GM21528 (cell line): ENCODE results near the gene LRP1B.
"Not testable (repeated sequence)": the region's sequence is repeated elsewhere in the genome, so short reads cannot be mapped to it uniquely, and the experiment has no call there.

Experiments
- ATAC-seq: cut with Tn5 transposase; IDR thresholded peaks from one replicate; pipeline ENCODE4 v1.9.1; 2021; ENCODE audit warnings: mild to moderate bottlenecking, moderate library complexity; ENCODE audit not compliant: unreplicated experiment, low FRiP score

The LRP1B gene

DNA sequence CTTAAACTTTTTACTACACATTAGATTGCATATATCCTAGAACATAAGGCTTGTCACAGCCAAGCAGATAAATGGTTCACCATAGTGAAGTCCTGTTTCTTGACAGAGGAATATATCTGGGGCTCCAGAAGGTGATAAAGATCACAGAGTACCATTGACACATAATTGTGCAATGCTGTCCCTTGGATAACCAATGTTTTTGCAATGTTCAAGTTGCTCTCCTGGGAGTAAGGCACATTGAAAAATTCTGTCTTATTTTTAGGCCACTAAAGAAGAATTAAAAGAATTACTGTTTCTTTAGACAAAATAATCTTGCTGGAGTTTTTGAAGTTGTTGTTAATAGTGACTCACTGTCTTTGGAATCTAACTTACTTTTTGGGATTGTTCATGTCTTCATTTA lies 1132.8 kb downstream of the LRP1B start:
- no peak for ATAC-seq

DNA sequence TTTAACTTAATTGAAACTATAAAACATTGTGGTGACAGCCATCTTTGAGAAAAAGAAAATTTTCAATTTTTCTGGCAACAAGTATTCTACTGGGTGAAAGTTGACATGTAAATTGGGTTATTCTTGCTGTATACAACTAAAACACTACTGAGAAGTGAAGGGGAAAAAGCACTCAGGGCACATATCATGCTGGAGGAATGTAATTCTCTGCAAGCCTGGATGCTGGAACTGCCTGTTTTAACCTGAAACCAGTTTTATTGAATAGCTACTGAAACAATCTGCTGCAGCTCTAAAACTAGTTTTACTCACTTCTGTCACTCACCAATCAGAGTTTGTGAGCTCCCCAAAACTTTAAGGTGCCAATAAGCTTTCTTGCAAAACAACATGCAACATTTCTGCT lies 1136.0 kb downstream of the LRP1B start:
- no peak for ATAC-seq

- no peak for ATAC-seq
Observed at GRCh38 chr2:140990416-140990815, 1140.4 kb downstream of the LRP1B start.

- no peak for ATAC-seq
Observed at GRCh38 chr2:140988597-140988996, 1142.2 kb downstream of the LRP1B start.

- ATAC-seq = no peak
Observed at GRCh38 chr2:140986456-140986855, 1144.4 kb downstream of the LRP1B start.

GRCh38 chr2:140975237-140975636 lies 1155.6 kb downstream of the LRP1B start:
- ATAC-seq = no peak

- ATAC-seq = no peak
Observed at GRCh38 chr2:140972724-140973123, 1158.1 kb downstream of the LRP1B start.

DNA sequence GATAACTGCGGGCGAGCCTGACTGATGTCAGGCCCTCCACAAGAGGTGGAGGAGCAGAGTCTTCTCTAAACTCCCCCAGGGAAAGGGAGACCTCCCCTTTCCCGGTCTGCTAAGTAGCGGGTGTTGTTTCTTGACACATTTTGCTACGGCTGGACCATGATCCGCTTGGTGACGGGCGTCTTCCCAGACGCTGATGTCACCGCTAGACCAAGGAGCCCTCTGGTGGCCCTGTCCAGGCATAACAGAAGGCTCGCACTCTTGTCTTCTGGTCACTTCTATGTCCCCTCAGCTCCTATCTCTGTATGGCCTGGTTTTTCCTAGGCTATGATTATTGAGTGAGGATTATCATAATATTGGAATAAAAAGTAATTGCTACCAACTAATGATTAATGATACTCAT lies 1166.5 kb downstream of the LRP1B start:
- not testable (repeated sequence) for ATAC-seq

- no peak for ATAC-seq
Observed at GRCh38 chr2:140949932-140950331, 1180.9 kb downstream of the LRP1B start.

- ATAC-seq = no peak
Observed at GRCh38 chr2:140947236-140947635, 1183.6 kb downstream of the LRP1B start.

GRCh38 chr2:140943867-140944266 lies 1186.9 kb downstream of the LRP1B start:
- no peak for ATAC-seq

- no peak for ATAC-seq
Observed at GRCh38 chr2:140942284-140942683, 1188.5 kb downstream of the LRP1B start.

DNA sequence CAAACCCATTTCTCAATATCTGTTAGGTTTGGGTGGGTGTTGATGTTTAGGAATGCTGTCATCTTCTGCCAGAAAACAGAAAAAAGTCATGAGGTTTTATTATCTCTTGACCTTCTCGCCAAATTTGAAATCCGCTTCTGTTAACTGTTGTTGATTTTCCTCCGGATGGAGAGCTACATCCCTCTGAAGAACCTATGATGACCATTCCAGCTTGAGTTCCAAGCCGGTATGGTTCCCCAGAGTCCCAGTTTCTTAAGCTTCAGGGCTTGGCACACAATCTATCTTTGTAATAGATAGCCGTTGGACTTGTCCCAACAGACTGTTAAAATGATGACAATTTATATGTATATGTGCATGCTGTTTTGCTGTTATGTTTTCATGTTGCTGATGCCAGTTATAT lies 1201.0 kb downstream of the LRP1B start:
- no peak for ATAC-seq

DNA sequence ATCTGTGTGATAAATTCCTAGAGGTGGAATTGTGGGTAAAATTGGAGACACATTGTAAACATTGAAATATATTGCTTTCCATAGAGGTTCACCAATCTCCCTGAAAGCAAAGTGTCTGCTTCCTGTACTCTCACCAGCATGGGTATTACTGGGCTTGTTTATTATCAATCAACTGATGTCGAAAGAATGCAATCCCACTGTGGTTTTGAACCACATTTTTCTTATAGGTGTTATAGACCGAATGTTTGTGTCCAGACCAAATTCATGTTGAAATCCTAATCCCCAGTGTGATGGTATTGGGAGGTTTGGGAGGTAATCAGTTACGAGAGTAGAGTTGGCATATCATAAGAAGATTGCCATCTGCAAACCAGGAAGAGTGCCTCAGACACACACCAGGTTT lies 1212.4 kb downstream of the LRP1B start:
- no peak for ATAC-seq

- no peak for ATAC-seq
Observed at GRCh38 chr2:140916410-140916809, 1214.4 kb downstream of the LRP1B start.

- no peak for ATAC-seq
Observed at GRCh38 chr2:140910683-140911082, 1220.1 kb downstream of the LRP1B start.

- ATAC-seq = no peak
Observed at GRCh38 chr2:140905083-140905781, 1225.6 kb downstream of the LRP1B start.

- ATAC-seq = no peak
Observed at GRCh38 chr2:140895378-140895777, 1235.4 kb downstream of the LRP1B start.

- ATAC-seq = no peak
Observed at GRCh38 chr2:140893685-140894084, 1237.1 kb downstream of the LRP1B start.

GRCh38 chr2:140892911-140893637 lies 1237.7 kb downstream of the LRP1B start:
- ATAC-seq = no peak

- no peak for ATAC-seq
Observed at GRCh38 chr2:140892436-140892835, 1238.4 kb downstream of the LRP1B start.

- no peak for ATAC-seq
Observed at GRCh38 chr2:140891614-140892212, 1239.1 kb downstream of the LRP1B start.
